Endothelial cell of umbilical vein (primary cell): ENCODE results near the gene SUGCT. TPM values are rescaled to one million over a fixed set of nuclear protein-coding genes. Genes with fewer than 3 reads are reported as not detected.

Source experiments
- BruUV-seq: library from RNA; stranded (reverse); fragments of 400-500 nt; replicated peaks from 2 replicates; lab custom pipeline; 2021; lab: Mats Ljungman, UMichigan
- CTCF ChIA-PET: fragments of 300-600, 350-600 bp; sonication (Branson Sonifier 250); formaldehyde crosslinking; loops from one replicate; lab custom pipeline; 2021; ENCODE audit warnings: antibody characterized with exemption, inconsistent platforms; lab: Charles Lee
- POLR2A ChIA-PET: fragments of 300-600, 350-600 bp; sonication (Branson Sonifier 250); formaldehyde crosslinking; loops from one replicate; lab custom pipeline; 2021; ENCODE audit warnings: antibody characterized with exemption, inconsistent platforms; lab: Charles Lee
- DNase-seq: peaks from one replicate; pipeline ENCODE4 v3.0.0-alpha.2; 2011; ENCODE audit warnings: low read depth, low spot score
- FAIRE-seq: peaks from 2 replicates; lab custom pipeline; 2011; peaks lifted over from hg19 to GRCh38; lab: Jason Lieb, UNC
- H2AFZ ChIP-seq: 2 replicates; pipeline ENCODE4 v1.6.0; 2012; ENCODE audit warnings: low read depth, low read length, control low read depth, inconsistent platforms
- H3K27ac ChIP-seq: 2 replicates; pipeline ENCODE4 v1.5.1; 2011; ENCODE audit warnings: low read depth, mild to moderate bottlenecking, control low read depth, low read length, moderate library complexity; ENCODE audit not compliant: insufficient read depth
- H3K27me3 ChIP-seq, 2 experiments: 2 replicates each; pipeline versions ENCODE4 v1.6.0 to v1.6.1; 2011; ENCODE audit warnings: low read length in 2 of 2, mixed read lengths in 1 of 2; ENCODE audit not compliant: control insufficient read depth in 2 of 2, insufficient read depth in 2 of 2
- H3K36me3 ChIP-seq, 2 experiments: 2 replicates in 1 of 2; 3 replicates in 1 of 2; pipeline ENCODE4 v1.5.1; 2011; ENCODE audit warnings: low read length in 2 of 2, mild to moderate bottlenecking in 1 of 2, moderate library complexity in 1 of 2; ENCODE audit not compliant: control insufficient read depth in 2 of 2, insufficient read depth in 2 of 2; ENCODE audit errors: extremely low read depth in 1 of 2
- H3K4me1 ChIP-seq: 3 replicates; pipeline ENCODE4 v1.5.1; 2011; ENCODE audit warnings: mild to moderate bottlenecking, low read length; ENCODE audit not compliant: control insufficient read depth, insufficient read depth; ENCODE audit errors: extremely low read depth
- H3K4me2 ChIP-seq: 2 replicates; pipeline ENCODE4 v1.6.1; 2011; ENCODE audit warnings: low read length, control low read depth, mixed read lengths; ENCODE audit not compliant: insufficient read depth
- H3K4me3 ChIP-seq, 3 experiments: fragments of 200-600 bp in 1 of 3; sonication (generic), shearing (Covaris generic) in 1 of 3; replicated peaks in 1 of 3; 2 replicates each; pipeline ENCODE4 v1.5.1; 2011 to 2016; ENCODE audit warnings: control low read depth in 3 of 3, low read length in 3 of 3, mild to moderate bottlenecking in 2 of 3, inconsistent platforms in 1 of 3, low read depth in 1 of 3, moderate library complexity in 1 of 3; ENCODE audit not compliant: insufficient read depth in 1 of 3
- H3K79me2 ChIP-seq: 2 replicates; pipeline ENCODE4 v1.6.0; 2012; ENCODE audit warnings: low read length, inconsistent platforms; ENCODE audit not compliant: control insufficient read depth, insufficient read depth
- H3K9ac ChIP-seq: replicated peaks from 2 replicates; pipeline ENCODE3; 2011; ENCODE audit warnings: low read length, control low read depth; ENCODE audit not compliant: insufficient read depth; ENCODE audit errors: extremely low read depth
- H3K9me1 ChIP-seq: replicated peaks from 3 replicates; pipeline ENCODE4 v1.6.0; 2011; ENCODE audit warnings: mild to moderate bottlenecking, low read length; ENCODE audit not compliant: control insufficient read depth, insufficient read depth; ENCODE audit errors: extremely low read depth
- H3K9me3 ChIP-seq: replicated peaks from 2 replicates; pipeline ENCODE4 v1.5.1; 2012; ENCODE audit warnings: low read length, inconsistent platforms; ENCODE audit not compliant: control insufficient read depth, insufficient read depth
- H4K20me1 ChIP-seq: replicated peaks from 2 replicates; pipeline ENCODE3; 2011; ENCODE audit warnings: mild to moderate bottlenecking, low read length; ENCODE audit not compliant: control insufficient read depth, insufficient read depth; ENCODE audit errors: extremely low read depth
- CTCF ChIP-seq, 2 donors: IDR thresholded peaks; 1 replicate in 1 of 2; 2 replicates in 1 of 2; pipeline ENCODE4 v1.5.1; 2011; ENCODE audit warnings: low read length in 2 of 2, mild to moderate bottlenecking in 2 of 2, moderate library complexity in 2 of 2, control low read depth in 1 of 2, inconsistent platforms in 1 of 2, low read depth in 1 of 2; ENCODE audit not compliant: insufficient read depth in 1 of 2; ENCODE audit errors: extremely low read depth in 1 of 2
- EZH2 ChIP-seq: IDR thresholded peaks from 2 replicates; pipeline ENCODE4 v1.6.1; 2012; ENCODE audit warnings: borderline replicate concordance, low read depth, mild to moderate bottlenecking, moderate library complexity, low read length, inconsistent platforms; ENCODE audit not compliant: severe bottlenecking
- FOS ChIP-seq: IDR thresholded peaks from 2 replicates; pipeline ENCODE4 v1.6.1; 2011; ENCODE audit warnings: mild to moderate bottlenecking, low read length, moderate library complexity, borderline replicate concordance; ENCODE audit not compliant: insufficient read depth
- GATA2 ChIP-seq: IDR thresholded peaks from 2 replicates; pipeline ENCODE4 v1.7.0; 2011; ENCODE audit warnings: low read depth, mild to moderate bottlenecking, moderate library complexity, mixed read lengths, low read length; ENCODE audit not compliant: insufficient read length, insufficient read depth
- JUN ChIP-seq: IDR thresholded peaks from 2 replicates; pipeline ENCODE4 v1.6.1; 2011; ENCODE audit warnings: borderline replicate concordance, low read depth; ENCODE audit not compliant: insufficient read length, insufficient read depth
- MYC ChIP-seq: IDR thresholded peaks from one replicate; pipeline ENCODE4 v1.6.1; 2011; ENCODE audit warnings: mild to moderate bottlenecking, low read depth, low read length
- POLR2A ChIP-seq: IDR thresholded peaks from 2 replicates; pipeline ENCODE4 v1.6.1; 2012; ENCODE audit warnings: low read depth, mild to moderate bottlenecking, control low read depth, low read length
- POLR2AphosphoS5 ChIP-seq: IDR thresholded peaks from 2 replicates; pipeline ENCODE4 v1.6.1; 2012; ENCODE audit warnings: low read depth, mild to moderate bottlenecking, control low read depth, low read length, moderate library complexity; ENCODE audit not compliant: insufficient read depth
- dilution Hi-C: fragments of 300-500 bp; cut with MboI; formaldehyde crosslinking; loops from one replicate; pipeline ENCODE4 v1.15.0; 2019; ENCODE audit warnings: low sequenced_read_pairs; ENCODE audit not compliant: extremely low pct_ligation_motif_present
- intact Hi-C: fragments of 100-400 bp; cut with micrococcal nuclease; formaldehyde crosslinking; loops from one replicate; pipeline ENCODE4 v1.10.0; 2022
- polyA plus RNA-seq, 4 experiments: library from polyadenylated mRNA; depleted of rRNA in 3 of 4; stranded (reverse) in 3 of 4; unstranded in 1 of 4; fragments of >200 nt; gene quantifications; 2 replicates each; pipeline versions ENCODE4 v1.2.1 to v1.2.3, GENCODE V29; 2011 to 2012; ENCODE audit warnings: missing spikeins in 1 of 4
- total RNA-seq: library from RNA; stranded (reverse); gene quantifications from 2 replicates; pipeline ENCODE4 v1.2.3, GENCODE V29; 2021
- TF ChIP-seq, protein P1 (sequence below): IDR thresholded peaks from 2 replicates; pipeline ENCODE4 v1.6.1; 2011; ENCODE audit not compliant: insufficient read depth, insufficient read length

The SUGCT gene
- total and polyA plus RNA-seq, 2 donors (not counting 3 experiments of a cell fraction or from before 2014, with no cell fraction given): 1.2 to 1.4 TPM

GRCh38 chr7:40418448-40418847, 283.6 kb downstream of the SUGCT start:
- BruUV-seq: no TSS peak
- Histone ChIP-seq H3K9me1 (no peaks in the 10 kb centered on the region), H3K27me3 (no peaks in the 10 kb centered on the region), H3K4me2 (no peak overlapping the region), H3K4me3 (no peak overlapping the region), H3K9ac (no peak overlapping the region), H4K20me1 (no peaks in the 10 kb centered on the region), H3K4me1 (no peaks in the 10 kb centered on the region), H2AFZ (no peak overlapping the region), H3K9me3 (no peaks in the 10 kb centered on the region), H3K36me3 (no peaks in the 10 kb centered on the region), H3K79me2 (no peaks in the 10 kb centered on the region), H3K27ac (no peak overlapping the region)
- ChIA-PET POLR2A (no interaction called here), CTCF (interaction anchor here (1.4 to 2.2 kb wide), 5 partner anchors 8 to 187 kb away, joined by 3 to 7 read pairs (median 6); no protein-coding TSS in a partner anchor)
- dilution Hi-C loops (no loop called here), intact Hi-C loops (no loop called here)
- FAIRE-seq: no peak
- TF ChIP-seq FOS (no peak), EZH2 (no peak), JUN (no peak), POLR2A (no peak)
- DNase-seq: no peak

DNA sequence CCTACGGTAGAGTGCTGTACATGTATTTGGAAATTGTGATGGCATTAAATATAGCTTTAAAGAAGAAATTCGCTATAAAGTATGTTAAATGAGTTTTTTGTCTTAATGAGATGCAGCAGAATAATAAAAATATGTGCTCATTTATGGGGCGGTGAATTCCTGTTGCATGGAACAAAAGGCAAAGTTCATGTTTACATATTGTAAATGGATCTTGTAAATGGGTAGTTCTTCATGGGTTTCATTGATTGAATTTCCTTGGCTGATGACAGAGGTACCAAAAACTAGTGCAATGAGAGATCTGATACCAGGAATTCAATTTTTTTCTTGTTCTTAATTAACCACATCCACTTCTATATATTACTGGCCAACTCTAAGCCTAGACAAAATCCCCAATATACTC, 284.2 kb downstream of the SUGCT start:
- Histone ChIP-seq H2AFZ (no peak overlapping the region), H3K36me3 (no peaks in the 10 kb centered on the region), H3K4me3 (no peak overlapping the region), H3K79me2 (no peaks in the 10 kb centered on the region), H3K27me3 (no peaks in the 10 kb centered on the region), H3K27ac (no peak overlapping the region), H4K20me1 (no peaks in the 10 kb centered on the region), H3K9me3 (no peaks in the 10 kb centered on the region), H3K9ac (no peak overlapping the region), H3K9me1 (no peaks in the 10 kb centered on the region), H3K4me1 (no peaks in the 10 kb centered on the region), H3K4me2 (no peak overlapping the region)
- intact Hi-C loops: no loop called here
- DNase-seq: no peak
- TF ChIP-seq GATA2 (no peak), MYC (no peak), FOS (no peak), EZH2 (no peak), JUN (no peak), POLR2AphosphoS5 (no peak), POLR2A (no peak), CTCF (IDR thresholded peaks at IDR 0.05; ENCODE audit: extremely low read depth in 1 of 2, insufficient read depth in 1 of 2, low read depth in 1 of 2, low read length in 2 of 2) (no peak)
- TF ChIP-seq, protein P1, sequence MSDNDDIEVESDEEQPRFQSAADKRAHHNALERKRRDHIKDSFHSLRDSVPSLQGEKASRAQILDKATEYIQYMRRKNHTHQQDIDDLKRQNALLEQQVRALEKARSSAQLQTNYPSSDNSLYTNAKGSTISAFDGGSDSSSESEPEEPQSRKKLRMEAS: no peak
- FAIRE-seq: no peak
- dilution Hi-C loops: no loop called here
- ChIA-PET POLR2A (no interaction called here), CTCF (interaction anchor here (0.7 to 2.2 kb wide), 6 partner anchors 9 to 186 kb away, joined by 3 to 6 read pairs (median 3); no protein-coding TSS in a partner anchor)
- BruUV-seq: no TSS peak
